HCEC 1CT (cell line): ENCODE measurements around the gene CACNB4.
"Not testable (repeated sequence)": the region's sequence is repeated elsewhere in the genome, so short reads cannot be mapped to it uniquely, and the experiment has no call there.

Experiments
- DNase-seq: peaks from one replicate; pipeline ENCODE4 v3.0.0-alpha.2; 2017

Gene CACNB4

DNA sequence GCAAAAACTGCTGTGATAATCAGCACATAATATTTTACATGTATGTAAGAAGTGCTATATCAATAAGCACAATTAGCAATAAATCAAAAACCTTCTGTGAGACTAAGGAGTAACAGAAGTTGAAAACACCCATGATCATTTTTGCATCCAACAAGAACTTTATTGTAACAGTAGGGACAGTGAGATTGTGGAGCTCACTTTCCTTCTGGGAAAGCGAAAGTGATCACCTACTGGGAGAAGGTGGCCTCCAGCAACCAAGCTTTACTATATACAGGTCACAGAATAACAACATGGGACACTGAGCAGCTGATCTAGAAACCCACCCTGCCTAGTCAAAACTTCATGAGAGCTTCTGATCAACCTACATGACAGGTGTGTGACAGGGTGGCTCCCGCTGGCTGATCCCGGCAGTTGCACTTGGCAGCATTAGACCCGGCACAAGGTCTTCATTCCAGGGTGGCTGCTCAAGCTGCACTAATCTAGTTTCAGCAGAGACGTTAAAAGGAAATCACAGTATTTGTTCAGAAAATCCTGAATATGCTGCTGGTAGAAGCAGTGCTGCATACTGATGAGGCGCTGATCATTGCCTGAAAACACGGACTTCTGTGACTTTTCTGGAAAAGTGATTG is 207.2 kb downstream of the CACNB4 start:
- DNase-seq = no peak

DNA sequence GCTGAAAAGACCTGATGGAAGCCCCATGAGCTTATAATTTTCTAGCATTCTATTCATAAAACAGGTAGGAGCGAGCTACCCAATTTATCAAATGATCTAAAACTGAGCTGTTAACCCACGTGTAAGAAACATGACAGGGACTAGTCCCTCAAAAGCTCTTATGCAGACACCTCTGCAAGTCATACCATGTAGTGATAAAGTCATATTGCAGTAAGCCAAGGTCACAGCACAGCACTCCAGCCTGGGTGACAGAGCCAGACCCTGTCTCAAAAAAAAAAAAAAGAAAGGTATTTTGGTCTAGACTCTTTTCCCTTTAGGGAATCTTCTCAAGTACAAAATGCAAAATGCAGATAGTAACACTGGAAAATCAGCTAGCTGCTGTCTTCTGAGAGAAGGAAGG is 211.7 kb downstream of the CACNB4 start:
- DNase-seq = no peak

DNA sequence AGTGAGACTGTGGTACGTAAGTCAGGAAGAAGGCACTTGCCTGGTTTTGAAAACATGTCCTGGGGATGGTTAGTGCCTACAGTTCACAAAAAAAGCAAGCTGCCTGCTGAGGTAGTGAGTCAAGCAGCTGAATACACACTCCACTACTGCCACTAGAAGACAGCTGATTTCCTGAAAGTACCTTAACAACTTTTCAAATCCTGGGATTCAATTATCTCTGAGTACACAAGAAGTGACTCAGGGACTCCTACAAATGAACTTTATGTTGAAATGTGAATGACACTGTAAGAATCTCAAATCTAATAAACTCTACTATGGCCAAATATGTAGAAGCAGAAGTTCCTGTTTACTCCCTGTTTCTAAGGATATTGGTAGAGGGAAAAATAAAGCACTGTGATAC is 212.6 kb downstream of the CACNB4 start:
- DNase-seq = no peak

- DNase-seq = no peak
These were observed 215.9 kb downstream of the CACNB4 start for GRCh38 chr2:151882786-151883445.

DNA sequence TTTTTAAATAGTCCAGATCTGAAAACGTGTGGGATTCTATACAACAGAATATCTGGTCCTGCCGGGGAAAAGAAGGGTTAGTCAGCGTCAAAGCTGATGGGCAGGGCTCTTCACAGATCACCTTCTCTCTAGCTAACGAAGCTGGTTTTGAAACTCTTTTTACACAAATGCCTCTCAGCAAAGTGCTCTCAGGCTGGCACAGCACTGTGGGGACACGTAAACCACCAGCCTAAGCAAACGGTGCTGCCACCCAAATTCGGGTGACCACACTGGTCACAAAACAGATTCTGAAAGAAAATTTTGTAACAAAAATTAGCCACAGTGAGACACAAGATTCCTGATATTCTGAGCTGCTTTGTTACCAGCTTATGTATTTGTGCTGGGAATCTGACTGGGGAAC is 217.5 kb downstream of the CACNB4 start:
- DNase-seq = no peak

DNA sequence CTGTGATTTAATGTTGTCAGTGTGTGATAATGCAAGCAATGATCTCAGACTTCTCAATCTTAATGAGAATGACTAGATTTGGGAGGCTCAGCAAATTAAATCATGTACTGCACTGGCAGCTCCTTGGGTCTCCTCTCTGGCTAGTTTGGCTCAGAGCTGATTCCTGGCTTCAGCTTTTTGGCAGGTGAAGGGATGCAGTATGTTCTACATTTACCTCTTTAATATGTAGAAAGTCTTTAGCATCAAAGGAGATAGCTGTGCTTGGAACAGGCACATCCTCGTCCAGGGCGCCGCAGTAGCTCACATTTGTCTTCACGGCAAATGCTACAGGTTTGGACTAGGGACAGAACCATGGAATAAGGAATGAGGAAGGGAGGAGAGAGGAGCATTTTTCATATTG is 218.3 kb downstream of the CACNB4 start:
- DNase-seq = no peak

GRCh38 chr2:151878655-151879563 is 219.9 kb downstream of the CACNB4 start:
- DNase-seq = peak; percentile 19

DNA sequence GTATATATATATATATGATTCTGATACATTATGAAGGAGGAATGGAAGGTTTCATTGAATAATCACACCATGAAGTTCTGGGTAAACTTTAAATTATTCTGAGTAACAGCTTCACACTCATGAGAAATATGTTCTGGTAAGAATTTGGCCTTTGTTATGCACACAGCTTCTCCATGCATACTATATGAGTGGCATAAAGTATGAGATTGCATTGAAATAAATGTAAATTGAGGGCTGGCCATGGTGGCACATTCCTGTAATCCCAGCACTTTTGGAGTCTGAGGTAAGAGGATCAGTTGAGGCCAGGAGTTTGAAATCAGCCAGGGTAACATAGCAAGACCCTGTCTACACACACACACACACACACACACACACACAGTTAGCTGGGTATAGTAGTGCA is 220.6 kb downstream of the CACNB4 start:
- DNase-seq = no peak

DNA sequence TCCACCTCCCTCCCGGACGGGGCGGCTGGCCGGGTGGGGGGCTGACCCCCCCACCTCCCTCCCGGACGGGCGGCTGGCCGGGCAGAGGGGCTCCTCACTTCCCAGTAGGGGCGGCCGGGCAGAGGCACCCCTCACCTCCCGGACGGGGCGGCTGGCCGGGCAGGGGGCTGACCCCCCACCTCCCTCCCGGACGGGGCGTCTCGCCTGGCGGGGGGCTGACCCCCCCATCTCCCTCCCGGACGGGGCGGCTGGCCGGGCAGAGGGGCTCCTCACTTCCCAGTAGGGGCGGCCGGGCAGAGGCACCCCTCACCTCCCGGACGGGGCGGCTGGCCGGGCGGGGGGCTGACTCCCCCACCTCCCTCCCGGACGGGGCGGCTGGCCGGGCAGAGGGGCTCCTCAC is 223.2 kb downstream of the CACNB4 start:
- not testable (repeated sequence) for DNase-seq

- no peak for DNase-seq
These were observed 226.4 kb downstream of the CACNB4 start for GRCh38 chr2:151872463-151872862.

GRCh38 chr2:151869291-151869690 is 229.6 kb downstream of the CACNB4 start:
- DNase-seq = no peak

DNA sequence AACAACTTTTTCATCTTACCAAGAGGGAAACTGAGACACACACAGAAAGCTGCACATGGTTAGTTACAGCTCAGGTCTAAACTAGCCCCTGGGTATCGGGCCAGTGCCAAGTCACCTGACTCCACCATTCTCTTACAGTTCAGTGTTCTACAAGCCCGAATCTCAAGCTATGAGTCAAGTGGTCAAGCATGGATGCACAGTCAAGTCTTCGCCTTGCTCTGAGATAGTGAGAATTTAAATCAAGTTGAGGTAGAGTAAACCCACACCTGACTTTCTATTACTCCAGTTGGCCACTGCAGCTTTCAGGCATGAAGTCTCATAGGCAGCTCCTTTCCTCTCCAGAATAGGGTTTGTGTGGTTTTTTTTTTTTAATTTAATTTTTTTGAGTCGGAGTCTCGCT is 236.1 kb downstream of the CACNB4 start:
- DNase-seq = no peak

- DNase-seq = no peak
These were observed 237.7 kb downstream of the CACNB4 start for GRCh38 chr2:151861174-151861573.

GRCh38 chr2:151860613-151861146 is 238.2 kb downstream of the CACNB4 start:
- DNase-seq = no peak

DNA sequence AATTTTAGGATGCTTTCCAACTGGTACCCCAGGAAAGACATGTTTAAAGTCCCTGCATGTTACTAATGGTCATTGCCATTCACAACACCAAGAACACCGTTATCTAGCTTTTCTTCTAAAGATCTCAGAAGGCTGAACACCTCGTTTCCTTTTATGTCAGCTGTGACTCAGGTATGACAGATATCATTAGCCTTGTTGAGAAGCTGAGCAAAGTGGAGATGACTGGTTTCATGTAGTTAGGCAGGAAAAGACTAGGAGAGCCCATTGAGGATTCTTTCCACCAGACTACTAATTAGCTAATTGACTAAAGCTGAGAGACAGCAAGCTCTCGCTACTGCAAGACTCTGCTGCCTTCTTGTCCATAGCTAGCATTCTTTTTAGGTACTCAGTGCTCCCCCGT is 238.6 kb downstream of the CACNB4 start:
- no peak for DNase-seq

DNA sequence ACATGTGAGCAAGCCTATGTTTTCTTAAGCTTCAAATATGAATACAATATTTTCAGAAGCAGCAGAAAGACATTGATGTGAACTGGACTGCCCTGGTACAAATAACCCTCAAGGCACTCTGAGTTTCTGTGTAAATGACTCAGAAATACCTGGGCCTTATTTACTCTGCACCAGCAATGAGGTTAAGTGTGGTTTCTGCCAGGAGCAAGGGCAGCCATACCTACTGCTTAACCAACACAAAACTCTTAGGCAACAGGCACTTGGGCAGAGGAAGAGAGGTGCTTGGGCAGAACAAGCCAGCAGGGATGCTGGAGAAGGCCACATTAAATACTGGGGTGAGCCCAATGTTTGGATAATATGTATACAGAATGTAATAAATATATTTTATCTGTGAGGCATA is 241.2 kb downstream of the CACNB4 start:
- no peak for DNase-seq

DNA sequence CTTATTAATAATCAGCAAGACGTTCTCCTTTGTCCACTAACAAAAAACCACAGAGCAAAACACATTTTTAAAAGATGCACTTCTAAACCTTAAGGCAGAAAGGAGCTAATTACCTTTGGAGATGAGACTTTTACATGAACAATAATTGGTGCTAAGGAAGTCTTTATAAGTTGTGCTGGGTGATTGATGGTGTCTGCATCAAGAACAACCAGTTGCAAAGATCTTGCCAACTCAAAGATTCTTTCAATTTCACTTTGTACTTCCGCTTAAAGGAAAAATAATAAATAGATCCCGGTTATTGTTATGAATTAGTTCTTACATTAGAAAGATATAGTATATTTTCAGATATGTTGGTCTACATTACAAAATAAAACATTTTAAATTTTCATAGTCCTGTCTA is 243.7 kb downstream of the CACNB4 start:
- no peak for DNase-seq

- DNase-seq = no peak
These were observed 245.6 kb downstream of the CACNB4 start for GRCh38 chr2:151853070-151853758.

- DNase-seq = no peak
These were observed 246.4 kb downstream of the CACNB4 start for GRCh38 chr2:151852260-151853069.

DNA sequence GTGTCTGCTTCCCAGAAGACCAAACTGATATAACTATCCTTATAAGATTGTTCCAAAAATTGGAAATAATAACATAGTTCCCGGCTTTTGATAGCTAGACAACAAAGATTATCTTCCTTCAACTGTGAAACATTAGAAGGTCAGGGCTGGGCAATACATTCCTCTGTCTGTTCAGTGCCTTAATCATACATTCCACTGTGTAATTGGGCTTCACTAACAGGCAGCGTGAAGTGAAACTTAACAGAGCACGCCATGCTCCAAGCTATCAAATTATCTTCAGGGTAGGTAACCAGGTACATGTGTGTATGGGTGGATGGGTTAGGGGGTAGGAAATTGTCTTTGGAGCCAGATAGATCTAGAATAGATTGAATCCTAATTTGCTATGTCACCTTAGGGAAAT is 247.1 kb downstream of the CACNB4 start:
- DNase-seq = no peak

DNA sequence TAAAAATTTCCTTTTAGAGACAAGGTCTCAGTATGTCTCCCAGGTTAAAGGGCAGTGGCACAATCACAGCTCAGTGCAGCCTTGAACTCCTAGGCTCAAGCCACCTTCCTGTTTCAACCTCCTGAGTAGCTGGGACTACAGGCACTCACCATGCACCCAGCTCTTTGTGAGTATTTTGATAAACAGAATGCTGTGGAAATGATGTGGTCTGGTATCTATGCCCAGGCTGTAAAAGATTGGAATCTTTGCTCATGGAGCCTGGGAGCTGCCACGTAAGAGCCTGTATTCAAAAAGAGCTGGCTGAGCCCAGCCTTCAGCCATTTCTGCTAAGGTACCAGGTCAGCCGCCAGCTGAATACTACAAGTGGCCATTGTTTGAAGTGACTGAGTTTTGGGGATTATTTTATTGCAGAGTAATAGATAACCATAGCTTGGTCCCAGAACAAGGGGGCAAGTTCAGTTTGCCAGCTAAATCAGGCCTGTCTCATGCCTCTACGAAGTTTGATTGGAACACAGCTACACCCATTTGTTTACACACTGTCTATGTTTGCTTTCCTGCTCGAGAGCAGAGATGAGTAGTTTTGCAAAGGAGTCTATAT is 249.3 kb downstream of the CACNB4 start:
- DNase-seq = no peak

- no peak for DNase-seq
These were observed 253.0 kb downstream of the CACNB4 start for GRCh38 chr2:151845884-151846283.
